ENCODE measurements around the gene MTERF2. TPM values are rescaled to one million over a fixed set of nuclear protein-coding genes. Genes with fewer than 3 reads are reported as not detected.
A peak's percentile ranks its signal among the peaks of the same experiment; 100 is the strongest.
"Not testable (repeated sequence)": the region's sequence is repeated elsewhere in the genome, so short reads cannot be mapped to it uniquely, and the experiment has no call there.

The MTERF2 gene
- total RNA-seq, 2 experiments from 2014 or later: 6.1 to 7.6 TPM

DNA sequence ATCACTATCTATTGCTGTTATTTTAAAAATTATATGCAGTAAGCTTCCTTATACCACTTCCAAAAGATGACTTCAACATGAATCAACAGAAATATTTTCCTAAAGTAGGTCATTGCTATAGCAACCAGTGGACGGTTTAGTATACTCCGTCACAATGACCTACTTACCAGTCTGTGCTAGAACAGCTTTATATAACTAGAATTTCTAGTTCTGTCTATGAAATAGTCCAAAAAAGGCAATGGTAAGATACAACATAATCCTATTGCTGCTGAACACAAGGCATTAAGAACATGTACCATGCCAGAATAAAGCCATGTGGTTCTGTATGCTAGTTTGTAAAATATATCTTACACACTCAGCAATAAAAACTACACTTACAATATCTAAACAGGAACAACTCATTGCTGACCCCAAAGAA lies 40.7 kb upstream of the MTERF2 start:
- Histone ChIP-seq H3K9me3 (ENCODE audit: control insufficient read depth in 1 of 2, insufficient read depth in 1 of 2, low read length in 2 of 2) (no peaks in the 10 kb centered on the region), H3K4me3 (ENCODE audit: low read length) (no peak overlapping the region), H3K27me3 (ENCODE audit: control insufficient read depth in 1 of 2, insufficient read depth in 2 of 2, low read length in 2 of 2) (no peaks in the 10 kb centered on the region), H3K36me3 (ENCODE audit: insufficient read depth, low read length) (no peaks in the 10 kb centered on the region), H3K27ac (ENCODE audit: low read depth in 1 of 2, low read length in 2 of 2) (peak overlapping the region; percentile 66 to 82), H3K4me1 (ENCODE audit: insufficient read depth, low read length) (peaks cover 13% of the 10 kb centered on the region)
- H3K27me3 Mint-ChIP-seq: no peaks in the 10 kb centered on the region
- ATAC-seq (ENCODE audit: poor library complexity) (peak; percentile 93), DNase-seq (peak in 3 of 14 experiments; percentile 84 to 91 (median 90))
- TF ChIP-seq, protein P1, sequence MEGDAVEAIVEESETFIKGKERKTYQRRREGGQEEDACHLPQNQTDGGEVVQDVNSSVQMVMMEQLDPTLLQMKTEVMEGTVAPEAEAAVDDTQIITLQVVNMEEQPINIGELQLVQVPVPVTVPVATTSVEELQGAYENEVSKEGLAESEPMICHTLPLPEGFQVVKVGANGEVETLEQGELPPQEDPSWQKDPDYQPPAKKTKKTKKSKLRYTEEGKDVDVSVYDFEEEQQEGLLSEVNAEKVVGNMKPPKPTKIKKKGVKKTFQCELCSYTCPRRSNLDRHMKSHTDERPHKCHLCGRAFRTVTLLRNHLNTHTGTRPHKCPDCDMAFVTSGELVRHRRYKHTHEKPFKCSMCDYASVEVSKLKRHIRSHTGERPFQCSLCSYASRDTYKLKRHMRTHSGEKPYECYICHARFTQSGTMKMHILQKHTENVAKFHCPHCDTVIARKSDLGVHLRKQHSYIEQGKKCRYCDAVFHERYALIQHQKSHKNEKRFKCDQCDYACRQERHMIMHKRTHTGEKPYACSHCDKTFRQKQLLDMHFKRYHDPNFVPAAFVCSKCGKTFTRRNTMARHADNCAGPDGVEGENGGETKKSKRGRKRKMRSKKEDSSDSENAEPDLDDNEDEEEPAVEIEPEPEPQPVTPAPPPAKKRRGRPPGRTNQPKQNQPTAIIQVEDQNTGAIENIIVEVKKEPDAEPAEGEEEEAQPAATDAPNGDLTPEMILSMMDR (IDR thresholded peaks at IDR 0.05): no peak
- H3K4me3 Mint-ChIP-seq: peak overlapping the region; percentile 36
- H3K36me3 Mint-ChIP-seq (ENCODE audit: low read depth): no peaks in the 10 kb centered on the region
- no peaks in the 10 kb centered on the region for H3K9me3 Mint-ChIP-seq
- peaks cover 70% of the 10 kb centered on the region for H3K4me1 Mint-ChIP-seq (ENCODE audit: low read depth)
- H3K27ac Mint-ChIP-seq: peak overlapping the region; percentile 86
- POLR2A ChIA-PET: interaction anchor here (0.6 to 1.1 kb wide), 3 partner anchors 41 to 309 kb away, joined by 3 to 9 read pairs (median 4); partner anchors contain the start of gene MTERF2
- intact Hi-C loops (cut with DNase I, micrococcal nuclease): loop anchor here in 1 of 2 experiments (5.0 kb wide), 2 partner anchors 40 to 65 kb away; partner anchors contain the start of gene CRY1
- CTCF ChIA-PET: interaction anchor here (1.4 kb wide), 1 partner anchor 64 kb away, joined by 8 read pairs; no protein-coding TSS in a partner anchor

DNA sequence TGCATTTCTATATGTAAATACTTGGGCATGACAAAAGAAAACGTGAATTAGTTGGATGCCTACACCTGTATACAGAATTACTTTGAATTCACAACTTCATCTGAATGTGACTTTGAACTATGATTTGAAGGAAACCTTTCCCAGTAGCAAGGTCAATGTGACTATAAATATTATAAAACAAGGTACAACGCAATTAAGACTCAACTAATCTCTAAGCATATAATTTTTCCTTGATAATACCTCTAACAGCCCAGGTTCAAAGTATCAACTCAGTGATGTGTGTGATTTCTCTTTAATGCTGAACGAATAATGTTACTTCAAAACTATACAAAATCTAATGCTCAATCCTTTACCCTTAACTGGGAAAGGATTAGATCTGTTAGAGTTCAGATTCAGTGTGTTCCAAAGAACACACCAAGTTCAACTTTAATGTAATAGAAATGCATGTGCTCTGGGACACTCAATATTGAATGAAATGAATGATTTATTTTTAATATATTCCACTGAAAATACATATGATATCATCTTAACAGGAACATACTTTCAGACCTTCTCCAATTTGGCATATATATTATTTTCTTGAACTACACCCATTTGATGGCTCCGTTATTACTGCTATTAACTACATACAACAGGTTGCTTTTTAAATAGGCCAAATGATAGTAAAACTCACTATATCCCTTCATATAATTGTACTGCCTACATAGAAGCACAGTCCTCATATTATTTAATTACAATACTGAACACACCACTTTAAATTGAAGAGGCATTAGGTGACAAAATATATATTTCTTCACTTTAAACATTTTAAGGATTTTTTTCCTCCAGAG lies 40.1 kb upstream of the MTERF2 start:
- no peaks in the 10 kb centered on the region for H3K36me3 ChIP-seq (ENCODE audit: insufficient read depth, low read length)
- Mint-ChIP-seq H3K4me3 (peak overlapping the region; percentile 2), H3K27ac (peak overlapping the region; percentile 86), H3K27me3 (no peaks in the 10 kb centered on the region), H3K9me3 (no peaks in the 10 kb centered on the region), H3K36me3 (ENCODE audit: low read depth) (no peaks in the 10 kb centered on the region), H3K4me1 (ENCODE audit: low read depth) (peaks cover 70% of the 10 kb centered on the region)
- POLR2A ChIA-PET: interaction anchor here (0.6 to 1.1 kb wide), 3 partner anchors 40 to 310 kb away, joined by 3 to 9 read pairs (median 4); partner anchors contain the start of gene MTERF2
- H3K9me3 ChIP-seq (ENCODE audit: control insufficient read depth in 1 of 2, insufficient read depth in 1 of 2, low read length in 2 of 2): no peaks in the 10 kb centered on the region
- intact Hi-C loops (cut with DNase I, micrococcal nuclease): loop anchor here in 1 of 2 experiments (5.0 kb wide), 2 partner anchors 40 to 65 kb away; partner anchors contain the start of gene CRY1
- DNase-seq: no peak
- H3K27me3 ChIP-seq (ENCODE audit: control insufficient read depth in 1 of 2, insufficient read depth in 2 of 2, low read length in 2 of 2): no peaks in the 10 kb centered on the region
- no peak overlapping the region for H3K4me3 ChIP-seq (ENCODE audit: low read length)
- H3K27ac ChIP-seq (ENCODE audit: low read depth in 1 of 2, low read length in 2 of 2): peak overlapping the region; percentile 66 to 82
- peaks cover 13% of the 10 kb centered on the region for H3K4me1 ChIP-seq (ENCODE audit: insufficient read depth, low read length)
- TF ChIP-seq, protein P1 (IDR thresholded peaks at IDR 0.05): no peak
- peak; percentile 38 for ATAC-seq (ENCODE audit: poor library complexity)
- CTCF ChIA-PET: interaction anchor here (1.4 kb wide), 1 partner anchor 65 kb away, joined by 8 read pairs; no protein-coding TSS in a partner anchor

DNA sequence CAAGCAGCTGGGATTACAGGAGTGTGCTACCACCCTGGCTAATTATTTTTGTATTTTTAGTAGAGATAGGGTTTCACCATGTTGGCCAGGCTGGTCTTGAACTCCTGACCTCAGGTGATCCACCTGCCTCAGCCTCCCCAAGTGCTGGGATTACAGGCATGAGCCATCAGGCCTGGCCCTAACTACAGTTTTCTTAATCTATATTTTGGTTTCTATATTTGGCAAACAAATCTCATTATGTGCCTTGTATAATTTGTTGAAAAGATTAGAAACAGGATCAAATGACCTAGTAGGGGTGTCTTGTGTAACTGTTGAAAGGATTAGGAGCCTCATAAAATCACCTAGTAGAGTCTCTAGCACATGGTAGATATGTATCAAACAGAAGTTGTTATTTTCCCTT lies 39.4 kb upstream of the MTERF2 start:
- H3K36me3 Mint-ChIP-seq (ENCODE audit: low read depth); ATAC-seq (ENCODE audit: poor library complexity); H3K4me3 ChIP-seq (ENCODE audit: low read length); H3K9me3 Mint-ChIP-seq; H3K9me3 ChIP-seq (ENCODE audit: control insufficient read depth in 1 of 2, insufficient read depth in 1 of 2, low read length in 2 of 2); H3K27me3 Mint-ChIP-seq; H3K27me3 ChIP-seq (ENCODE audit: control insufficient read depth in 1 of 2, insufficient read depth in 2 of 2, low read length in 2 of 2); POLR2A ChIA-PET; CTCF ChIA-PET; H3K36me3 ChIP-seq (ENCODE audit: insufficient read depth, low read length); H3K4me3 Mint-ChIP-seq; DNase-seq: not testable (repeated sequence)
- Mint-ChIP-seq H3K27ac (peak overlapping the region; percentile 86), H3K4me1 (ENCODE audit: low read depth) (peaks cover 66% of the 10 kb centered on the region)
- Histone ChIP-seq H3K27ac (ENCODE audit: low read depth in 1 of 2, low read length in 2 of 2) (peak overlapping the region in 1 of 2 donors; percentile 82), H3K4me1 (ENCODE audit: insufficient read depth, low read length) (peaks cover 13% of the 10 kb centered on the region)
- intact Hi-C loops (cut with DNase I, micrococcal nuclease): loop anchor here in 1 of 2 experiments (5.0 kb wide), 2 partner anchors 41 to 66 kb away; partner anchors contain the start of gene CRY1

All from CD4-positive, alpha-beta T cell (primary cell).